Left ventricle myocardium inferior (tissue), 1 donor: ENCODE measurements around the gene CHRDL2. TPM values are rescaled to one million over a fixed set of nuclear protein-coding genes. Genes with fewer than 3 reads are reported as not detected.
"Not testable (repeated sequence)": the region's sequence is repeated elsewhere in the genome, so short reads cannot be mapped to it uniquely, and the experiment has no call there.

Experiments
- DNase-seq: peaks from one replicate; pipeline ENCODE4 v3.0.0-alpha.2; 2020
- H3K27ac ChIP-seq: fragments of 200-600 bp; replicated peaks from 2 replicates; pipeline ENCODE4 v1.8.0; 2021
- H3K27me3 ChIP-seq: fragments of 200-600 bp; 2 replicates; pipeline ENCODE4 v1.8.0; 2021; ENCODE audit warnings: low read depth
- H3K36me3 ChIP-seq: fragments of 200-600 bp; 2 replicates; pipeline ENCODE4 v1.8.0; 2021
- H3K4me1 ChIP-seq: fragments of 200-600 bp; 2 replicates; pipeline ENCODE4 v1.8.0; 2021
- H3K4me3 ChIP-seq: fragments of 200-600 bp; 2 replicates; pipeline ENCODE4 v1.8.0; 2021; ENCODE audit warnings: mild to moderate bottlenecking, moderate library complexity
- H3K9me3 ChIP-seq: fragments of 200-600 bp; replicated peaks from 2 replicates; pipeline ENCODE4 v1.8.0; 2021
- CTCF ChIP-seq: fragments of 200-600 bp; IDR thresholded peaks from 2 replicates; pipeline ENCODE4 v1.8.0; 2021; ENCODE audit warnings: antibody characterized with exemption, mild to moderate bottlenecking, borderline replicate concordance
- intact Hi-C: fragments of 100-400 bp; cut with micrococcal nuclease; formaldehyde crosslinking; loops from one replicate; pipeline ENCODE4 v1.11.0; 2022
- total RNA-seq: library from RNA; stranded (reverse); fragmentation: NEBNext Ultra II Directional; extraction: Animal tissue kit (Norgen Biotek cat#: 25700); gene quantifications from one replicate; pipeline ENCODE4 v1.2.1, GENCODE V29; 2021
- donor health status: DM: no; HTN: yes; CAD: no; lungs with severe emphysema.

CHRDL2 gene
- total RNA-seq, 1 donor from 2014 or later: 6.5 TPM

DNA sequence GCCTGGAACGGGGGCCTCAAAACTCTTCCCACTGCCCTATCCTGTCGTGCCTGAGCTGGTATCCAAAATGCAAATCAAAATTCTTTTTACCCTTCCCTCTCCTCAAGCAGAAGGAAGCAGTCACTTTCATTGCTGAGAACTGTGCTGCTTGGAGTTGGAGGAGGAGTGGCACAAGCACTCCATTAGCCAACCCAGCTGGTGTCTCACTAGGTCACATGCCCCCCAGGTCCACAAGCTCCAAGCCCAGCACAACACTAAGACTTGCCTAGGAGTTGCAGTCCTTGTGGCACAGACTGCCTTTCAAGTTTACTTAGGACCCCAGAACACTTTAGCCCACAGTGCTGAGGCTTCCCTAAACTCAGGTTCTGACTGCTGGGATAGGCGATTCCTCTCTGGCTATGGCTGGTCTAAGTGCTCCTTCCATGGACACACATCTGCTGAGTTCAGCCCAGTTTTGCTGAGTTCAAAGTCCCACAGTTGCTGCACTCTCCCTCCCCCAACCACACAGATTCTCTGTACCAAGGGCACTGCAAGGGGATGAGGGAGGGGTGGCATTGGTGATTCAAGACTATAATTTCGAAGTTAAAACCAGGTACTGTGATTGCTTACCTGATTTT, 68.6 kb downstream of the CHRDL2 start:
- Histone ChIP-seq H3K4me1 (no peaks in the 10 kb centered on the region), H3K9me3 (peaks cover 5% of the 10 kb centered on the region), H3K36me3 (no peaks in the 10 kb centered on the region), H3K4me3 (no peak overlapping the region), H3K27me3 (no peaks in the 10 kb centered on the region), H3K27ac (no peak overlapping the region)
- no peak for TF ChIP-seq CTCF
- no peak for DNase-seq
- intact Hi-C loops: no loop called here

DNA sequence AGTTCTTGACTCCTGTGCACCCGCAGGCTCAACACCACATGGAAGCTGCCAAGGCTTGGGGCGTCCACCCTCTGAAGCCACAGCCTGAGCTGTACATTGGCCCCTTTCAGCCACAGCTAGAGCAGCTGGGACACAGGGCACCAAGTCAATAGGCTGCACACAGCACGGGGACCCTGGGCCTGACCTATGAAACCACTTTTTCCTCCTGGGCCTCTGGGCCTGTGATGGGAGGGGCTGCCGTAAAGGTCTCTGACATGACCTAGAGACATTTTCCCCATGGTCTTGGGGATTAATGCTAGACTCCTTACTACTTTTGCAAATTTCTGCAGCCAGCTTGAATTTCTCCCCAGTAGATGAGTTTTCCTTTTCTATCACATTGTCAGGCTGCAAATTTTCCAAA, 72.1 kb downstream of the CHRDL2 start:
- H3K4me3 ChIP-seq, H3K9me3 ChIP-seq, H3K27me3 ChIP-seq, DNase-seq, H3K36me3 ChIP-seq, intact Hi-C loops, H3K27ac ChIP-seq, H3K4me1 ChIP-seq: not testable (repeated sequence)

DNA sequence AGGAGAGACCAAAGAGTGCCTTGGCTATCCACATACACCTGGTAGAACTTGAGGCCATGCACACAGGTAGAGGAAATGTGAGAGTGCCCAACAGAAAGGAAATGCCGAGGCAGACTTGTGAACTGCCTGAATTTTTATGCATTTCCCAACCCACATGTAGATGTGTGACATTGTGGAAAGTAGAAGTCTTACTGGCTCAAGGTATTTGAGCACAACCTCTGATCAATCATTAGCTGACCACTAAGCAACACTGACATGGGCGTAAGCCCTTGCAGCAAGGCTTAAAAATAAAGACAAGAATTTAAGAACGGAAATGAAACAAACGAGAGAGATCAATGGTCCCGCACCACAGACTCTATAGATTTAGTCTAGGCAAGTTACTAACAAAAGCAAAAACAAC, 76.2 kb downstream of the CHRDL2 start:
- Histone ChIP-seq H3K27ac (no peak overlapping the region), H3K4me3 (no peak overlapping the region), H3K9me3 (no peaks in the 10 kb centered on the region), H3K27me3 (no peaks in the 10 kb centered on the region), H3K36me3 (peaks cover 13% of the 10 kb centered on the region), H3K4me1 (no peaks in the 10 kb centered on the region)
- DNase-seq: no peak
- TF ChIP-seq CTCF: no peak
- intact Hi-C loops: no loop called here

- peak; percentile 29 for DNase-seq
- H3K27ac ChIP-seq: no peak overlapping the region
These were observed 80.7 kb downstream of the CHRDL2 start for GRCh38 chr11:74650498-74650897.

DNA sequence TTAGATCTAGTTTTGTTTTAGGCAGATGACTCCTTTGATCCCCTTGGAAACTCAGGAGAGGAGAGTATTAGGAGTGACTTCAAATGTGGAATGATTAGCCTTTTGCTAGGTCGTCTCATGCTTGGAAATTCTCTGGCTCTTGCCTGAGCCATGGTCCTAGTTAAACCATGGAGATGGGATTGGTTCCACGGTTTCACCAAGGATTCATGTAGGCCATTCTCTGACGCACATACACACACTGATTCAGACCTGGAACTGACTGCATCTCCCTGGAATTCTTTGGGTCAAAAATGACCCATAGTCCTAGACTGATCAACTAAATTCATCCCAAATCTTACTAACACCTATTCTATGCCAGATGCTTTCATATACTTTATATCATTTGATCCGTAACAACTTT, 82.3 kb downstream of the CHRDL2 start:
- H3K9me3 ChIP-seq: no peaks in the 10 kb centered on the region
- DNase-seq: no peak
- H3K4me3 ChIP-seq: no peak overlapping the region
- H3K4me1 ChIP-seq: no peaks in the 10 kb centered on the region
- intact Hi-C loops: no loop called here
- H3K36me3 ChIP-seq: peaks cover 9% of the 10 kb centered on the region
- TF ChIP-seq CTCF: no peak
- no peak overlapping the region for H3K27ac ChIP-seq
- no peaks in the 10 kb centered on the region for H3K27me3 ChIP-seq

More at GRCh38 chr11:74650498-74650897, 80.7 kb downstream of the CHRDL2 start:
- intact Hi-C loops: no loop called here
- Histone ChIP-seq H3K36me3 (peaks cover 13% of the 10 kb centered on the region), H3K9me3 (no peaks in the 10 kb centered on the region), H3K4me1 (no peaks in the 10 kb centered on the region), H3K27me3 (no peaks in the 10 kb centered on the region), H3K4me3 (no peak overlapping the region)
- TF ChIP-seq CTCF: no peak

- no peak overlapping the region for H3K4me3 ChIP-seq
- H3K36me3 ChIP-seq: peaks cover 6% of the 10 kb centered on the region
- H3K9me3 ChIP-seq: no peaks in the 10 kb centered on the region
- no peak overlapping the region for H3K27ac ChIP-seq
- TF ChIP-seq CTCF: no peak
- DNase-seq: no peak
- no peaks in the 10 kb centered on the region for H3K27me3 ChIP-seq
- H3K4me1 ChIP-seq: no peaks in the 10 kb centered on the region
- intact Hi-C loops: no loop called here
These were observed 83.4 kb downstream of the CHRDL2 start for GRCh38 chr11:74647831-74648230.
